OCI-LY1 (cell line): ENCODE data around the gene SYDE2.

Source experiments
- EZH2 ChIP-seq: fragments of 200-600 bp; sonication (generic), shearing (Covaris generic); IDR thresholded peaks from 2 replicates; pipeline ENCODE4 v1.8.0; 2017; ENCODE audit warnings: borderline replicate concordance, mixed run types, mild to moderate bottlenecking, antibody characterized with exemption, low read length, moderate library complexity, mixed read lengths
- TF ChIP-seq, protein P1 (sequence below): fragments of 200-600 bp; sonication (generic), shearing (Covaris generic); IDR thresholded peaks from 2 replicates; pipeline ENCODE4 v1.5.1; 2017; ENCODE audit warnings: mild to moderate bottlenecking, antibody characterized with exemption, low read length, moderate library complexity, mixed read lengths

DNA sequence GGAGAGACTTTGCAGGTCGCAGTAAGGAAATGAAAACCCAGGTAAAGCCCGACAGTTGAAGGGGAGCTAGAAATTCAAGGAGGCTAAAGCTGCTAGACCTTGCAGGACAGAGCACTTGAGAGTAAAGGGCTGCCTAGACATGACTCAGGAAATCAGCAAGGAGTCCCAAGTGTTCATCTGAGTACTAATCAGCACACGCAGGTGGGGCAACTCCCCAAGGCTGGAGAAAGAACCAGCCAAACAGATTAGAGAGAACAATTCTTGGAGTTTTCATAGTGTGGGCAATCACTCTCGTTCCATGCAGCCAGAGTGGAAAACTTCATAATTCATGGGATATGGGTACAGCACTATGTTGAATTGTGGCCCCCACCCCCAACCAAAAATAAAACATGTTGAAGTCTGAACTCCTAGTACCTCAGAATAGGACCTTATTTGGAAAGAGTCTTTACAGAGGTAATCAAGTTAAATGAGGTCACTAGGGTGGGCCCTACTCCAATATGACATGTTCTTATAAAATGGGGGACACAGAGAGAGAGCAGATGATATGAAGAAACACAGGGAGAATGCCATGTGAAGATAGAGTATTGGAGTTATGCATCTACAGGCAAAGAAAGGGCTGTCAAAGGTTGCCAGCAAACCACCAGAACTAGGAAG is 28.0 kb downstream of the SYDE2 start:
- TF ChIP-seq, protein P1, sequence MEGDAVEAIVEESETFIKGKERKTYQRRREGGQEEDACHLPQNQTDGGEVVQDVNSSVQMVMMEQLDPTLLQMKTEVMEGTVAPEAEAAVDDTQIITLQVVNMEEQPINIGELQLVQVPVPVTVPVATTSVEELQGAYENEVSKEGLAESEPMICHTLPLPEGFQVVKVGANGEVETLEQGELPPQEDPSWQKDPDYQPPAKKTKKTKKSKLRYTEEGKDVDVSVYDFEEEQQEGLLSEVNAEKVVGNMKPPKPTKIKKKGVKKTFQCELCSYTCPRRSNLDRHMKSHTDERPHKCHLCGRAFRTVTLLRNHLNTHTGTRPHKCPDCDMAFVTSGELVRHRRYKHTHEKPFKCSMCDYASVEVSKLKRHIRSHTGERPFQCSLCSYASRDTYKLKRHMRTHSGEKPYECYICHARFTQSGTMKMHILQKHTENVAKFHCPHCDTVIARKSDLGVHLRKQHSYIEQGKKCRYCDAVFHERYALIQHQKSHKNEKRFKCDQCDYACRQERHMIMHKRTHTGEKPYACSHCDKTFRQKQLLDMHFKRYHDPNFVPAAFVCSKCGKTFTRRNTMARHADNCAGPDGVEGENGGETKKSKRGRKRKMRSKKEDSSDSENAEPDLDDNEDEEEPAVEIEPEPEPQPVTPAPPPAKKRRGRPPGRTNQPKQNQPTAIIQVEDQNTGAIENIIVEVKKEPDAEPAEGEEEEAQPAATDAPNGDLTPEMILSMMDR, result no peak
- TF ChIP-seq EZH2, result no peak
